HepG2 (cell line): ENCODE measurements around the gene SUOX. TPM values are rescaled to one million over a fixed set of nuclear protein-coding genes. Genes with fewer than 3 reads are reported as not detected.

ENCODE experiments used
- ARID3A ChIP-seq: IDR thresholded peaks from 2 replicates; pipeline ENCODE4 v1.6.1; 2012; ENCODE audit warnings: low read depth, low read length, improper control_type of control experiment
- ATAD3A ChIP-seq: sonication (generic); formaldehyde crosslinking; IDR thresholded peaks from 2 replicates; pipeline ENCODE4 v1.4.0; 2020; ENCODE audit warnings: missing genetic modification reagents
- BCL6 ChIP-seq: IDR thresholded peaks from 2 replicates; pipeline ENCODE4 v1.6.1; 2016; ENCODE audit warnings: missing genetic modification reagents, missing compliant biosample characterization
- CEBPG ChIP-seq: IDR thresholded peaks from 2 replicates; pipeline ENCODE4 v1.6.1; 2016
- CENPT ChIP-seq: sonication (generic); formaldehyde crosslinking; IDR thresholded peaks from 2 replicates; pipeline ENCODE4 v1.8.0; 2022; ENCODE audit warnings: low read depth, mild to moderate bottlenecking, moderate library complexity, missing genetic modification reagents
- ETV6 ChIP-seq: sonication (generic); formaldehyde crosslinking; conservative IDR thresholded peaks from 2 replicates; pipeline ENCODE4 v1.4.0; 2020; ENCODE audit warnings: missing genetic modification reagents
- HMG20B ChIP-seq: conservative IDR thresholded peaks from 2 replicates; pipeline ENCODE4 v1.6.1; 2016; ENCODE audit warnings: missing genetic modification reagents, missing compliant biosample characterization
- IRF9 ChIP-seq: sonication (generic); formaldehyde crosslinking; IDR thresholded peaks from 2 replicates; pipeline ENCODE4 v1.8.0; 2022; ENCODE audit warnings: missing genetic modification reagents, mild to moderate bottlenecking, borderline replicate concordance
- JUN ChIP-seq: sonication (generic); formaldehyde crosslinking; IDR thresholded peaks from 2 replicates; pipeline ENCODE4 v1.4.0; 2020; ENCODE audit warnings: mild to moderate bottlenecking, missing genetic modification reagents
- MLLT10 ChIP-seq: sonication (generic); formaldehyde crosslinking; IDR thresholded peaks from 2 replicates; pipeline ENCODE4 v1.4.0; 2020; ENCODE audit warnings: missing genetic modification reagents
- NFKBIZ ChIP-seq: IDR thresholded peaks from 2 replicates; pipeline ENCODE4 v1.6.1; 2018; ENCODE audit warnings: missing genetic modification reagents, missing compliant biosample characterization
- PCBP2 ChIP-seq: fragments of 200-400 bp; formaldehyde crosslinking; optimal IDR thresholded peaks from 2 replicates; pipeline ENCODE3; 2018; ENCODE audit warnings: low read length, low read depth; ENCODE audit not compliant: poor library complexity, severe bottlenecking
- PHF21A ChIP-seq: sonication (generic); formaldehyde crosslinking; IDR thresholded peaks from 2 replicates; pipeline ENCODE4 v1.5.0; 2020; ENCODE audit warnings: mild to moderate bottlenecking, missing genetic modification reagents
- RFXAP ChIP-seq: sonication (generic); formaldehyde crosslinking; IDR thresholded peaks from 2 replicates; pipeline ENCODE4 v1.4.0; 2020; ENCODE audit warnings: missing genetic modification reagents, borderline replicate concordance
- SMAD1 ChIP-seq: sonication (generic); formaldehyde crosslinking; IDR thresholded peaks from 2 replicates; pipeline ENCODE4 v1.4.0; 2020; ENCODE audit warnings: missing genetic modification reagents, low read depth, mild to moderate bottlenecking, borderline replicate concordance
- SSRP1 ChIP-seq: IDR thresholded peaks from 2 replicates; pipeline ENCODE4 v1.6.1; 2016; ENCODE audit warnings: control low read depth
- ZFP36L2 ChIP-seq: sonication (generic); formaldehyde crosslinking; IDR thresholded peaks from 2 replicates; pipeline ENCODE4 v1.4.0; 2020; ENCODE audit warnings: missing genetic modification reagents
- ZNF44 ChIP-seq: sonication (generic); formaldehyde crosslinking; IDR thresholded peaks from 2 replicates; pipeline ENCODE4 v1.5.1; 2020; ENCODE audit warnings: mild to moderate bottlenecking, missing genetic modification reagents
- ZNF446 ChIP-seq: sonication (generic); formaldehyde crosslinking; IDR thresholded peaks from 2 replicates; pipeline ENCODE4 v1.5.0; 2020; ENCODE audit warnings: mild to moderate bottlenecking, missing genetic modification reagents
- ZNF552 ChIP-seq: sonication (generic); formaldehyde crosslinking; IDR thresholded peaks from 2 replicates; pipeline ENCODE4 v1.9.0; 2022; ENCODE audit warnings: missing genetic modification reagents, mild to moderate bottlenecking, borderline replicate concordance
- ZNF777 ChIP-seq: sonication (generic); formaldehyde crosslinking; IDR thresholded peaks from 2 replicates; pipeline ENCODE4 v1.4.0; 2020; ENCODE audit warnings: missing genetic modification reagents
- ZSCAN5A ChIP-seq: sonication (generic); formaldehyde crosslinking; IDR thresholded peaks from 2 replicates; pipeline ENCODE4 v1.8.0; 2022; ENCODE audit warnings: mild to moderate bottlenecking, missing genetic modification reagents, borderline replicate concordance
- polyA plus RNA-seq, 8 experiments: library from polyadenylated mRNA; depleted of rRNA in 3 of 8; stranded (reverse) in 7 of 8; unstranded in 1 of 8; fragments of >200 nt; fragmentation: Illumina TruSeq in 4 of 8; extraction: Trizol in 4 of 8; gene quantifications; 2 replicates each; pipeline versions ENCODE4 v1.2.1 to v1.2.3, GENCODE V29; 2011 to 2016; ENCODE audit warnings: low read depth in 4 of 8, missing spikeins in 1 of 8, mixed read lengths in 1 of 8; ENCODE audit not compliant: insufficient read depth in 1 of 8
- total RNA-seq, 5 experiments: library from RNA; depleted of rRNA; stranded (reverse); fragments of >200 nt; fragmentation: Illumina TruSeq; extraction: Trizol; gene quantifications; 2 replicates each; pipeline ENCODE4 v1.2.3, GENCODE V29; 2016; ENCODE audit warnings: low read depth in 1 of 5

SUOX gene
- total and polyA plus RNA-seq, 2 of the 13 experiments (the other 11 are each of a cell fraction or from before 2014, with no cell fraction given): 23.9 to 25.9 TPM

GRCh38 chr12:55996715-55997534, at the start of gene SUOX (continued):
- TF ChIP-seq MLLT10 (CRISPR knock-in tag) (no peak), CEBPG (CRISPR knock-in tag) (no peak; the same call in none of the 2 replicates), CENPT (CRISPR knock-in tag) (no peak), ZNF777 (no peak), SSRP1 (no peak), HMG20B (CRISPR knock-in tag) (no peak), JUN (CRISPR knock-in tag) (no peak), PHF21A (CRISPR knock-in tag) (peak; percentile 49; the same call in 1 of the 2 replicates), ZNF44 (no peak), RFXAP (CRISPR knock-in tag) (peak; percentile 98), IRF9 (peak; percentile 36; the same call in 1 of the 2 replicates), PCBP2 (no peak), ZNF552 (CRISPR knock-in tag) (no peak), ETV6 (CRISPR knock-in tag) (no peak), ZFP36L2 (CRISPR knock-in tag) (no peak), ZNF446 (CRISPR knock-in tag) (no peak), SMAD1 (CRISPR knock-in tag) (no peak), ZSCAN5A (CRISPR knock-in tag) (0 out of 2 replicates have a peak, but pooled peaks have one; percentile 18), NFKBIZ (CRISPR knock-in tag) (no peak), BCL6 (CRISPR knock-in tag) (peak; percentile 91), ATAD3A (no peak), ARID3A (no peak)
